ENCODE measurements around the gene C15orf62. TPM values are rescaled to one million over a fixed set of nuclear protein-coding genes. Genes with fewer than 3 reads are reported as not detected.

C15orf62 gene
- total RNA-seq, 2 donors from 2014 or later = 0.51 to 1.3 TPM

DNA sequence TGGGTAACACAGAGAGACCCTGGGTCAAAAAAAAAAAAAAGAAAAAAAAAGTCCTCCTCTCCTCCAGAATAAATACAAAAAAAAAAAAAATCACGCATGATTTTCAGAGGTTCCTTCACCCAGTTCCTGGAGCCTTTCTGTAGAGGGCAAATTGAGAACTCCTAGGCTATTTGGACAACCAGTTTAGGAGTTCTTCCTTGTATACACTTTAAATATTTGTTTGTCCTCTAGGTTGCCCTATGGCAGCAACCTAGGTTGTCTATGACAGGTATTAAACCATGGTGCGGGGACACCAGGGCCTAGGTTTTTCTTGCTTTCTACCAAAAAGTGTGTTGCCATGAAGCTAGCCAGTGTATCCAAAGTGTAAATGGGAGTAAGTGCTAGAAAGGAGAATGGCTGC lies 33.3 kb downstream of the C15orf62 start:
- no peak overlapping the region for H3K27ac ChIP-seq
- WGBS = 72% methylated on average over 2 of the region's 2 CpGs

DNA sequence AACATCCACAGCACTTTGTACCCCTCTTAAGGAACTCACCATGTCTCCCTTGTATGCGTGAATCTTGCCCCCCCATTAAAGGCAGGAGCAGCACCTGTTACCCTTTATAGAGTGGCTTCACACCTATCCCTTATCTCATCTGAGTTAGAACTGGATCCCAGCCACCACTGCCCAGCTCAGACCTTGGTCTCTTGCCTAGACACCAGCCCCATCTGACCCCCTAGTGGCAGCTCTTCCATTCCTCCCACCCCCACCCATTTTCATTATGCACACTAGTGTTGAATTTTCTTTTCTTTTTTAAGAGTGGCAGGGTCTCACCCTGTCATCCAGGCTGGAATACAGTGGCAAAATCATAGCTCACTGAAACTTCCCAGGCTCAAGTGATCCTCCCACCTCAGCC lies 33.9 kb downstream of the C15orf62 start:
- Histone ChIP-seq H3K4me1 (replicated peaks) (peaks cover 3% of the 10 kb centered on the region), H3K9me3 (no peaks in the 10 kb centered on the region), H3K4me3 (no peak overlapping the region), H3K27ac (no peak overlapping the region), H3K36me3 (no peaks in the 10 kb centered on the region), H3K27me3 (replicated peaks; ENCODE audit: insufficient read depth) (no peaks in the 10 kb centered on the region)
- WGBS = 88% methylated on average over 1 of the region's 1 CpG
- TF ChIP-seq, protein P1, sequence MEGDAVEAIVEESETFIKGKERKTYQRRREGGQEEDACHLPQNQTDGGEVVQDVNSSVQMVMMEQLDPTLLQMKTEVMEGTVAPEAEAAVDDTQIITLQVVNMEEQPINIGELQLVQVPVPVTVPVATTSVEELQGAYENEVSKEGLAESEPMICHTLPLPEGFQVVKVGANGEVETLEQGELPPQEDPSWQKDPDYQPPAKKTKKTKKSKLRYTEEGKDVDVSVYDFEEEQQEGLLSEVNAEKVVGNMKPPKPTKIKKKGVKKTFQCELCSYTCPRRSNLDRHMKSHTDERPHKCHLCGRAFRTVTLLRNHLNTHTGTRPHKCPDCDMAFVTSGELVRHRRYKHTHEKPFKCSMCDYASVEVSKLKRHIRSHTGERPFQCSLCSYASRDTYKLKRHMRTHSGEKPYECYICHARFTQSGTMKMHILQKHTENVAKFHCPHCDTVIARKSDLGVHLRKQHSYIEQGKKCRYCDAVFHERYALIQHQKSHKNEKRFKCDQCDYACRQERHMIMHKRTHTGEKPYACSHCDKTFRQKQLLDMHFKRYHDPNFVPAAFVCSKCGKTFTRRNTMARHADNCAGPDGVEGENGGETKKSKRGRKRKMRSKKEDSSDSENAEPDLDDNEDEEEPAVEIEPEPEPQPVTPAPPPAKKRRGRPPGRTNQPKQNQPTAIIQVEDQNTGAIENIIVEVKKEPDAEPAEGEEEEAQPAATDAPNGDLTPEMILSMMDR (IDR thresholded peaks at IDR 0.05) = no peak
- no peak for TF ChIP-seq POLR2AphosphoS5 (IDR thresholded peaks at IDR 0.05)
- TF ChIP-seq POLR2A (IDR thresholded peaks at IDR 0.05) = no peak
- intact Hi-C loops (cut with DNase I) = loop anchor here (5.0 kb wide), 1 partner anchor 36 kb away; the partner anchor contains the start of gene C15orf62
- DNase-seq (ENCODE audit: low spot score) = no peak

More for the DNA sequence above, 33.3 kb downstream of the C15orf62 start:
- intact Hi-C loops (cut with DNase I) = loop anchor here (5.0 kb wide), 1 partner anchor 36 kb away; the partner anchor contains the start of gene C15orf62
- Histone ChIP-seq H3K36me3 (no peaks in the 10 kb centered on the region), H3K27me3 (replicated peaks; ENCODE audit: insufficient read depth) (no peaks in the 10 kb centered on the region), H3K9me3 (no peaks in the 10 kb centered on the region), H3K4me1 (replicated peaks) (peaks cover 3% of the 10 kb centered on the region), H3K4me3 (no peak overlapping the region)
- no peak for DNase-seq (ENCODE audit: low spot score)
- TF ChIP-seq, protein P1 (IDR thresholded peaks at IDR 0.05) = no peak
- TF ChIP-seq POLR2A (IDR thresholded peaks at IDR 0.05) = no peak
- no peak for TF ChIP-seq POLR2AphosphoS5 (IDR thresholded peaks at IDR 0.05)

DNA sequence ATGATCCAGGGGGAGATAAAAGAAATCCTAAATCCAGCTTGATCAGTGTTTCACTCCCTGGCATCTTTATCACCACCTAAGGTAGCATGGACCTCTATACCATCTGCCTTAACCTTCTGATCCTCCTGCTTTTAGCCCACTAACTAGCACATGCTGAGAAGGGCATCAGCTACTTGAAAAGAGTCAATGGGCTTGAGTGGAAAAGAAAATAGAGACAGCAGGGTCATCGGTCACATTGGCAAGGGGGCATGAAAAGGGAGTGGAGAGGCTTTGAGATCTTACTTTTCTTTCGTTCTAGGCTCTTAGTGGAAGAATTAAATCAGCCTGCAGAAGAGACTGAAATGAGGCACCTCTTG lies 36.9 kb downstream of the C15orf62 start:
- whole genome bisulfite sequencing = 0% methylated on average over 2 of the region's 2 CpGs

DNA sequence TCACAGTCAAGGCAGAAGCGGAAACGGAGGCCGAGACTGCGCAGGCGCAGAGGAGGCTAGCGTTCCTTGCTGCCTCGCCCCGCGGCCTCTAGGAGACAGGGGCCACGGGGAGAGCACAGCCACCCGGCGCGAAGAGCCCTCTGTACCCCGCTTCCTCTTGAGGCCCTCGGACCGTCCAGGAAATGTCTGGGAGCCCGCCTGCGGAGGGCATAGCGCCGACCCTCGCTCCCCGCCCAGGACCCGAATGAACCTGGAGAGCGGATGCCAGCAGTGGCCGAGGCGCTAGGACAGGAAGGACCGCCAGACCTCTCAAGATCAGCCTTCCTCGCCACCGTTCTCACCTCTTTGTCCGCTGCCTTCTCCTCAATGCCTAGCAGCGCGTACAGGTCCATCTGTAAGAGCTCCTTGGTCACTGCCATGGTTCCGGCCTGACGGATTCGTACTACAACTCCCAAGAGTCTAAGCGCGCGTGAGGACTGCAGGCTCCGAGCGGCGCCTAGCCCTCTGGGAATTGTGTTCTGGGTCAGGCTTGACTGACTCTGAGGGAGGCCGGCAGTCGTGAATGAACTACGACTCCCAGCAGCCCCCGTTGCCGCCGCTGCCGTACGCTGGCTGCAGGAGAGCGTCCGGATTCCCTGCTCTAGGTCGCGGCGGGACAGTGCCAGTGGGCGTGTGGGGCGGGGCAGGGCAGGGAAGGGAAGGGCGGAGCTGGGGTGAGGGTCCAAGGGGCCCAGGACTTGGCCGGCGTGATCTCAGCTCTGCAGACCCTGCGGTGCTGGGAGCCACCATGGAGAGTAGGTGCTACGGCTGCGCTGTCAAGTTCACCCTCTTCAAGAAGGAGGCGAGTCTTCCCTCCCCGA lies 37.5 kb downstream of the C15orf62 start, which contains the start of the genes DNAJC17 and ZFYVE19:
Gene DNAJC17, minus strand, starts transcription at position 446 of the 860 bp plus-strand sequence. Its CDS starts 27 bp downstream, at position 419.
Gene ZFYVE19, plus strand, starts transcription at position 62 of the 860 bp plus-strand sequence. Its CDS starts 501 bp downstream, at position 563.
- no peaks in the 10 kb centered on the region for H3K36me3 ChIP-seq
- under 1% methylated on average over 61 of the region's 64 CpGs for WGBS
- DNase-seq (ENCODE audit: low spot score) = peak; percentile 99
- H3K4me1 ChIP-seq (replicated peaks) = peaks cover 3% of the 10 kb centered on the region
- H3K9me3 ChIP-seq = no peaks in the 10 kb centered on the region
- H3K27me3 ChIP-seq (replicated peaks; ENCODE audit: insufficient read depth) = no peaks in the 10 kb centered on the region
- peak; percentile 57 for TF ChIP-seq POLR2A (IDR thresholded peaks at IDR 0.05)
- TF ChIP-seq, protein P1 (IDR thresholded peaks at IDR 0.05) = peak in 1 of 4 experiments; percentile 39
- peak; percentile 95 for TF ChIP-seq POLR2AphosphoS5 (IDR thresholded peaks at IDR 0.05)
- intact Hi-C loops (cut with DNase I) = no loop called here
- peak within 1 kb of the TSS; percentile 78 to 91 for H3K4me3 ChIP-seq
- H3K27ac ChIP-seq = peak within 1 kb of the TSS; percentile 94 to 98

More for the DNA sequence above, 36.9 kb downstream of the C15orf62 start:
- Histone ChIP-seq H3K4me3 (peak overlapping the region; percentile 78 to 91), H3K36me3 (no peaks in the 10 kb centered on the region), H3K4me1 (replicated peaks) (peaks cover 3% of the 10 kb centered on the region), H3K9me3 (no peaks in the 10 kb centered on the region), H3K27ac (peak overlapping the region; percentile 94 to 98), H3K27me3 (replicated peaks; ENCODE audit: insufficient read depth) (no peaks in the 10 kb centered on the region)
- TF ChIP-seq POLR2A (IDR thresholded peaks at IDR 0.05) = no peak
- TF ChIP-seq, protein P1 (IDR thresholded peaks at IDR 0.05) = no peak
- TF ChIP-seq POLR2AphosphoS5 (IDR thresholded peaks at IDR 0.05) = no peak
- intact Hi-C loops (cut with DNase I) = no loop called here
- DNase-seq (ENCODE audit: low spot score) = no peak

All from prostate gland (tissue), 2 donors.